ENCODE measurements around the gene CIP2A. TPM values are rescaled to one million over a fixed set of nuclear protein-coding genes. Genes with fewer than 3 reads are reported as not detected.

Gene CIP2A
- total and polyA plus RNA-seq, 2 of the 4 experiments (the other 2 are of a cell fraction) = 8.5 to 27.8 TPM

DNA sequence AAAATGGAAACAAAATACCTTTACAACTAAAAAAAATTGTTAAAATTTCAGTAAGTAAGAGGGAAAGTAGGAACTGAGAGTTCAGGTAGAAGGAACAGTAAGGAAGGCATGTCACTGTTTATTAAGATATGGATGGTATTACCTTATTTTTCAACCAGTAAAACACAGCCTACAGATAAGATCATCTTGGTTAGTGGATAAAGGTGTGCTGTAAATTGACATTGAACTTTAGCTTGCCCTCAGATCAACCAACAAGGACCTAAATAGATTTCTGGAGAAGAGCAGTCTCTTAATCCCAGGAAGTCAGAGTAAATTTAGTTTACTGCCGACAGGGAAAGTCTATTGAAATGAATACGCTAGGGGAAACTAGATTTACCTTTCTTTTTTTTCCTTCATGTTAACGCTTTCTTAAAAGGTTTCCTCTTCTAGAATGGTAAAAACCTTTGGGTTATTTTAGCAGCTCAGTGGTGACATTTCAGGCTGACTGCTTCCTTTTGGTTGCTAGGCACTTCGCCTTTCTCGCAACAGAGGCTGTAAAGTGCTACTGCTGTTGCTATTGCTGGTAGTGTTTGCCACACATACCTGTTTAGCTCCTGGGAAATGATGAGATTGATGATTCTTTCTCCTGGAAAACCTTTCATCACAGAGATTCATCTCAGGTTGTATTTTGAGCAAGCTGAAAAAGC lies 13.2 kb upstream of the CIP2A start:
- Histone ChIP-seq H4K8ac (ENCODE audit: low read depth in 2 of 2, low read length in 2 of 2) (no peak overlapping the region), H2BK15ac (ENCODE audit: low read depth, low read length) (no peak overlapping the region), H2AK9ac (replicated peaks; ENCODE audit: low read depth, low read length, poor library complexity) (no peak overlapping the region), H3K79me1 (ENCODE audit: low read depth in 1 of 2, low read length in 2 of 2) (peaks cover 3 to 4% of the 10 kb centered on the region in 2 experiments; a peak in 1 of 4 replicates), H3K9me1 (ENCODE audit: insufficient read depth, low read length) (no peaks in the 10 kb centered on the region), H3K14ac (replicated peaks; ENCODE audit: low read depth, low read length) (no peak overlapping the region), H2AFZ (replicated peaks; ENCODE audit: low read length, poor library complexity) (no peak overlapping the region), H3K9me3 (ENCODE audit: control insufficient read depth, insufficient read depth, low read length) (no peaks in the 10 kb centered on the region), H3K36me3 (ENCODE audit: control insufficient read depth, insufficient read depth, low read length) (no peaks in the 10 kb centered on the region), H3K4ac (ENCODE audit: low read depth, low read length) (no peak overlapping the region), H2BK120ac (ENCODE audit: low read depth, low read length) (no peak overlapping the region), H3K27ac (ENCODE audit: insufficient read depth, low read length) (no peak overlapping the region), H2AK5ac (ENCODE audit: low read depth, low read length) (no peak overlapping the region), H3K27me3 (ENCODE audit: control insufficient read depth, insufficient read depth, low read length) (no peaks in the 10 kb centered on the region), H3K18ac (ENCODE audit: low read depth, low read length) (no peak overlapping the region), H3K4me3 (ENCODE audit: insufficient read depth, low read depth, low read length) (no peak overlapping the region), H4K5ac (ENCODE audit: low read depth, low read length) (no peak overlapping the region), H2BK20ac (ENCODE audit: low read depth, low read length) (no peak overlapping the region), H3K4me1 (ENCODE audit: control insufficient read depth, insufficient read depth, low read length) (no peaks in the 10 kb centered on the region), H3K23ac (ENCODE audit: low read depth, low read length) (no peak overlapping the region), H3K56ac (ENCODE audit: extremely low read depth, insufficient read depth, low read length) (no peak overlapping the region), H3K9ac (ENCODE audit: low read depth, low read length) (no peak overlapping the region), H4K91ac (ENCODE audit: insufficient read depth, low read depth, low read length) (no peak overlapping the region), H4K20me1 (ENCODE audit: insufficient read depth, low read length) (no peaks in the 10 kb centered on the region), H2BK5ac (ENCODE audit: low read depth, low read length, poor library complexity, severe bottlenecking) (no peak overlapping the region), H3K4me2 (ENCODE audit: low read depth, low read length) (no peak overlapping the region)
- in situ Hi-C loops (cut with MboI; ENCODE audit: low sequenced_read_pairs) = no loop called here
- CTCF ChIA-PET = interaction anchor here (0.8 to 1.3 kb wide), 2 partner anchors 9 to 13 kb away, joined by 3 read pairs; partner anchors contain the start of genes CIP2A and DZIP3
- DNase-seq (no peak), ATAC-seq (ENCODE audit: low read depth) (no peak)
- no CpG with 5 or more reads among the region's 5 CpGs for WGBS, 2 experiments (ENCODE audit: extremely low coverage in 2 of 2, insufficient read length in 1 of 2)
- dilution Hi-C loops (cut with HindIII; ENCODE audit: low sequenced_read_pairs, unreplicated experiment) = no loop called here
- BruUV-seq (replicated peaks) = no TSS peak
- TF ChIP-seq CEBPB (IDR thresholded peaks at IDR 0.05; ENCODE audit: low read depth, low read length) = no peak
- no peak for TF ChIP-seq POLR2A (IDR thresholded peaks at IDR 0.05; ENCODE audit: low read depth, low read length)
- no peak for TF ChIP-seq NFE2L2 (IDR thresholded peaks at IDR 0.05; ENCODE audit: low read depth, low read length)
- TF ChIP-seq, protein P1, sequence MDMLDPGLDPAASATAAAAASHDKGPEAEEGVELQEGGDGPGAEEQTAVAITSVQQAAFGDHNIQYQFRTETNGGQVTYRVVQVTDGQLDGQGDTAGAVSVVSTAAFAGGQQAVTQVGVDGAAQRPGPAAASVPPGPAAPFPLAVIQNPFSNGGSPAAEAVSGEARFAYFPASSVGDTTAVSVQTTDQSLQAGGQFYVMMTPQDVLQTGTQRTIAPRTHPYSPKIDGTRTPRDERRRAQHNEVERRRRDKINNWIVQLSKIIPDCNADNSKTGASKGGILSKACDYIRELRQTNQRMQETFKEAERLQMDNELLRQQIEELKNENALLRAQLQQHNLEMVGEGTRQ (IDR thresholded peaks at IDR 0.05; ENCODE audit: low read depth, low read length) = no peak
- no peak for TF ChIP-seq MXI1 (IDR thresholded peaks at IDR 0.05; ENCODE audit: borderline replicate concordance, low read depth, low read length)
- no peak for TF ChIP-seq RCOR1 (IDR thresholded peaks at IDR 0.05; ENCODE audit: insufficient replicate concordance, low read length)
- no peak for TF ChIP-seq MAFK (IDR thresholded peaks at IDR 0.05; ENCODE audit: low read depth, low read length)
- TF ChIP-seq RFX5 (IDR thresholded peaks at IDR 0.05; ENCODE audit: low read depth, low read length) = no peak
- TF ChIP-seq SMC3 (IDR thresholded peaks at IDR 0.05; ENCODE audit: low read depth, low read length) = no peak
- TF ChIP-seq CHD1 (IDR thresholded peaks at IDR 0.05; ENCODE audit: low read depth, low read length) = no peak
- POLR2A ChIA-PET (ENCODE audit: unreplicated experiment) = no interaction called here
- intact Hi-C loops (cut with micrococcal nuclease) = no loop called here
